VCaP (cell line): ENCODE measurements around the gene FKBP6.

ENCODE experiments used
- H3K27ac ChIP-seq: fragments of 450-650 bp; 2 replicates; pipeline ENCODE4 v1.5.1; 2017
- CTCF ChIP-seq: fragments of 450-650 bp; conservative IDR thresholded peaks from 2 replicates; pipeline ENCODE4 v1.5.1; 2017; ENCODE audit warnings: mild to moderate bottlenecking, moderate library complexity

FKBP6 gene

GRCh38 chr7:73350306-73351068 is 22.5 kb downstream of the FKBP6 start:
- TF ChIP-seq CTCF = no peak
- no peak overlapping the region for H3K27ac ChIP-seq

DNA sequence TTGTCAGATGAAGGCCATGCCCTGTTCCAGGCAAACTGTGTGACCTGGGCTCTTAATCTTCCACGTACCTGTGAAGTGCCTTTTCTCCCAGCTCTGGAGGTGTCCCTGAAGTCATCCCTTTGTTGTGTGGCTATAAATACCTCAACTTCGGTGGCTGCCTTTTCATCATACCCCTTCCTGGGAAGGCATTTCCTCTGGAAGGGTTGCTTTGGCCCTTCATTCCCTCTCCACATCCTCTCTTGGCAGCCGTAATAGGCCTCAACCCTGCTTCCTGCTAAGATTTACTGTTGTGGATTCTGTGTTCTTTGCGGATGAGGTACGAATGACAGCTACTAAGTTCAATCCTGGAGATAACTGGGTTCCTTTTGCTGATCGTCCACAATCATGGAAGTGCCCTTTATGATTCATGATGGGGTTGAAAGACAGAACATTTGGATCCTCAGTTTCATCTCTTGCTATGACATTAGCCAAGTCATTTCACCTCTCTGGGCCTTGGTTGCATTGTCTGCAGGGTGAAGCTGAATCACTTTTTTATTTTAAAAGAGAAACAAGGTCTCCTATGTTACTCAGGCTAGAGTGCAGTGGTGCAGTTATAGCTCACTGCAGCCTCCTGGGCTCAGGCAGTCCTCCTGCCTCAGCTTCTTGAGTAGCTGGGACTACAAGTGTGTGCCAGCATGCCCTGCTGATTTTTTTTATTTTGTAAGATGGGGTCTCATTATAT is 23.6 kb downstream of the FKBP6 start:
- TF ChIP-seq CTCF = no peak
- H3K27ac ChIP-seq = no peak overlapping the region

GRCh38 chr7:73352784-73353183 is 24.8 kb downstream of the FKBP6 start:
- no peak for TF ChIP-seq CTCF
- H3K27ac ChIP-seq = no peak overlapping the region

GRCh38 chr7:73353243-73353642 is 25.3 kb downstream of the FKBP6 start:
- no peak for TF ChIP-seq CTCF
- no peak overlapping the region for H3K27ac ChIP-seq

DNA sequence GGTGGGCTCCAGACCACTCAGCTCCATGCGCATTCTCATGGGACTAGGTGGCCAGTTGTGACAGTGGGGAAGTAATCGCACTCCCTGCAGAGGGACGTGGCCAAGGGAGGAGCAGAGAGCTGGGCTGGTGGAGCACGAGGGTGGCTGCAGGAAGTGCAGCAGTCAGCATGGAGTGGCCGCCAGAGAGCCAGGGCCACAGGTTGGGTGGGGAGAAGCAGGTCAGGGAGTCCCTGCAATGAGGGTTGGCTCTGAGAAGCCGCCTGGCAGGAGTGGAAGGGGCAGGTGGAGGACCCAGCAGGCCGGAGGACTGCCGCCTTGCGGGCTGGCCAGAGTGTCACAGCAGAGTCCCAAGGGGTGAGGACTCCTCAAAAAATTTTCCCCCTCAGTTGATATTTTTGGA is 26.2 kb downstream of the FKBP6 start:
- no peak for TF ChIP-seq CTCF
- no peak overlapping the region for H3K27ac ChIP-seq

GRCh38 chr7:73354821-73355220 is 26.9 kb downstream of the FKBP6 start:
- no peak overlapping the region for H3K27ac ChIP-seq
- no peak for TF ChIP-seq CTCF

DNA sequence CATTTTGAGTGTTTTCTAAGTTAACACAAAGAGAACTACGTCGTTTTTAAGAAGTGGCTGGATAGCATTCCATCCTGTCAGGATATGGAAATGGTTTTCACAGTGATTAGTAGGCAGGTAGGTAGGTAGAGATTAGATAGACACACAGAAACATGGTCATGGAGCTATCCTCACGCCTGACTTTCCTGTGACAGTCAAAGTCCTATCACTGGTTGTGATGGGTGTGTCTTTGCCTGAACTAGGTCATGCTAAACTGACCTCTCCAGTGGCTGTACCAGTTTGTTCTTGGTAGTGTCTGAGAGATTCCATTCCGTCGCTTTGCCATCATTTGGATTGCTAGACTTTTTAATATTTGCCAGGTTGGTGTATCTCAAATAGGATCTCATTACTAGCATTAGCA is 28.2 kb downstream of the FKBP6 start:
- TF ChIP-seq CTCF = no peak
- H3K27ac ChIP-seq = peak overlapping the region; percentile 92
